Upper lobe of right lung (tissue), 1 donor: ENCODE results near the gene FUS. TPM values are rescaled to one million over a fixed set of nuclear protein-coding genes. Genes with fewer than 3 reads are reported as not detected.

Experiments
- ATAC-seq: fragments of 200-7000 bp; cut with Tn5 transposase; one replicate; pipeline ENCODE4 v1.9.1; 2020; ENCODE audit warnings: mild to moderate bottlenecking, moderate library complexity
- DNase-seq: peaks from one replicate; pipeline ENCODE4 v3.0.0-alpha.2; 2020
- H3K27ac ChIP-seq: fragments of 200-600 bp; one replicate; pipeline ENCODE4 v1.8.0; 2022
- H3K27me3 ChIP-seq: fragments of 200-600 bp; one replicate; pipeline ENCODE4 v1.8.0; 2022; ENCODE audit warnings: mild to moderate bottlenecking
- H3K36me3 ChIP-seq: fragments of 200-600 bp; one replicate; pipeline ENCODE4 v1.8.0; 2022
- H3K4me1 ChIP-seq: fragments of 200-600 bp; one replicate; pipeline ENCODE4 v1.8.0; 2022
- H3K4me3 ChIP-seq: fragments of 200-600 bp; one replicate; pipeline ENCODE4 v1.8.0; 2022; ENCODE audit warnings: mild to moderate bottlenecking
- H3K9me3 ChIP-seq: fragments of 200-600 bp; one replicate; pipeline ENCODE4 v1.8.0; 2022
- intact Hi-C: fragments of 100-400 bp; cut with DNase I; formaldehyde crosslinking; loops from one replicate; pipeline ENCODE4 v1.11.0; 2022
- total RNA-seq: library from RNA; stranded (reverse); fragmentation: NEBNext Ultra II Directional; extraction: Animal tissue kit (Norgen Biotek cat#: 25700); gene quantifications from one replicate; pipeline ENCODE4 v1.2.1, GENCODE V29; 2021
- TF ChIP-seq, protein P1 (sequence below): fragments of 200-600 bp; IDR thresholded peaks from one replicate; pipeline ENCODE4 v1.8.0; 2022; ENCODE audit warnings: antibody characterized with exemption
- donor health status: DM: no; HTN: yes; CAD: no; lungs with severe emphysema.

Gene FUS
- total RNA-seq, 1 donor from 2014 or later = 175 TPM

- H3K36me3 ChIP-seq = no peaks in the 10 kb centered on the region
- H3K4me3 ChIP-seq = peak within 1 kb of the TSS; percentile 52
- H3K4me1 ChIP-seq = peaks cover 24% of the 10 kb centered on the region
- ATAC-seq (peak; percentile 2), DNase-seq (no peak)
- TF ChIP-seq, protein P1, sequence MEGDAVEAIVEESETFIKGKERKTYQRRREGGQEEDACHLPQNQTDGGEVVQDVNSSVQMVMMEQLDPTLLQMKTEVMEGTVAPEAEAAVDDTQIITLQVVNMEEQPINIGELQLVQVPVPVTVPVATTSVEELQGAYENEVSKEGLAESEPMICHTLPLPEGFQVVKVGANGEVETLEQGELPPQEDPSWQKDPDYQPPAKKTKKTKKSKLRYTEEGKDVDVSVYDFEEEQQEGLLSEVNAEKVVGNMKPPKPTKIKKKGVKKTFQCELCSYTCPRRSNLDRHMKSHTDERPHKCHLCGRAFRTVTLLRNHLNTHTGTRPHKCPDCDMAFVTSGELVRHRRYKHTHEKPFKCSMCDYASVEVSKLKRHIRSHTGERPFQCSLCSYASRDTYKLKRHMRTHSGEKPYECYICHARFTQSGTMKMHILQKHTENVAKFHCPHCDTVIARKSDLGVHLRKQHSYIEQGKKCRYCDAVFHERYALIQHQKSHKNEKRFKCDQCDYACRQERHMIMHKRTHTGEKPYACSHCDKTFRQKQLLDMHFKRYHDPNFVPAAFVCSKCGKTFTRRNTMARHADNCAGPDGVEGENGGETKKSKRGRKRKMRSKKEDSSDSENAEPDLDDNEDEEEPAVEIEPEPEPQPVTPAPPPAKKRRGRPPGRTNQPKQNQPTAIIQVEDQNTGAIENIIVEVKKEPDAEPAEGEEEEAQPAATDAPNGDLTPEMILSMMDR = no peak
- no peaks in the 10 kb centered on the region for H3K9me3 ChIP-seq
- intact Hi-C loops = no loop called here
- peaks cover 45% of the 10 kb centered on the region for H3K27me3 ChIP-seq
- H3K27ac ChIP-seq = no peak within 1 kb of the TSS
These were observed 34.2 kb downstream of the FUS start, which contains the start of gene TRIM72 for GRCh38 chr16:31213877-31214707. TSS of gene TRIM72 (plus strand) at chr16:31214119. CDS start at chr16:31214739, 620 bp downstream.

GRCh38 chr16:31214708-31215286 is 34.9 kb downstream of the FUS start:
- Histone ChIP-seq H3K27ac (no peak overlapping the region), H3K9me3 (no peaks in the 10 kb centered on the region), H3K36me3 (no peaks in the 10 kb centered on the region), H3K4me3 (peak overlapping the region; percentile 52), H3K4me1 (peaks cover 24% of the 10 kb centered on the region), H3K27me3 (peaks cover 47% of the 10 kb centered on the region)
- TF ChIP-seq, protein P1 = no peak
- intact Hi-C loops = no loop called here
- ATAC-seq (peak; percentile 8), DNase-seq (no peak)

- peak; percentile 82 for DNase-seq
These were observed 35.6 kb downstream of the FUS start for GRCh38 chr16:31215287-31216162.

GRCh38 chr16:31216422-31217135 is 36.6 kb downstream of the FUS start, which contains the start of gene PYDC1:
TSS of gene PYDC1 (minus strand) at chr16:31217135. CDS start at chr16:31217028, 107 bp downstream.
- intact Hi-C loops = no loop called here
- Histone ChIP-seq H3K36me3 (no peaks in the 10 kb centered on the region), H3K4me3 (peak within 1 kb of the TSS; percentile 52), H3K9me3 (no peaks in the 10 kb centered on the region), H3K4me1 (peaks cover 24% of the 10 kb centered on the region), H3K27ac (no peak within 1 kb of the TSS), H3K27me3 (peaks cover 58% of the 10 kb centered on the region)
- TF ChIP-seq, protein P1 = no peak
- ATAC-seq (no peak), DNase-seq (no peak)

More at GRCh38 chr16:31215287-31216162, 35.6 kb downstream of the FUS start:
- Histone ChIP-seq H3K36me3 (no peaks in the 10 kb centered on the region), H3K4me3 (peak overlapping the region; percentile 52), H3K27me3 (peaks cover 54% of the 10 kb centered on the region), H3K4me1 (peaks cover 24% of the 10 kb centered on the region), H3K9me3 (no peaks in the 10 kb centered on the region), H3K27ac (no peak overlapping the region)
- intact Hi-C loops = no loop called here
- peak; percentile 89 for ATAC-seq
- TF ChIP-seq, protein P1 = no peak

GRCh38 chr16:31217136-31217530 is 37.2 kb downstream of the FUS start:
- TF ChIP-seq, protein P1 = no peak
- peaks cover 24% of the 10 kb centered on the region for H3K4me1 ChIP-seq
- DNase-seq (no peak), ATAC-seq (no peak)
- H3K9me3 ChIP-seq = no peaks in the 10 kb centered on the region
- no peak overlapping the region for H3K4me3 ChIP-seq
- no peak overlapping the region for H3K27ac ChIP-seq
- peaks cover 58% of the 10 kb centered on the region for H3K27me3 ChIP-seq
- no peaks in the 10 kb centered on the region for H3K36me3 ChIP-seq
- intact Hi-C loops = no loop called here
